HCT116 (cell line): Measurements from ENCODE around the gene GALNT13. TPM values are rescaled to one million over a fixed set of nuclear protein-coding genes. Genes with fewer than 3 reads are reported as not detected.

Source experiments
- ATAC-seq: fragments of 200-7000 bp; cut with Tn5 transposase; 2 replicates; pipeline ENCODE4 v1.9.1; 2020; ENCODE audit warnings: mild to moderate bottlenecking, moderate library complexity
- BruUV-seq: library from RNA; stranded (reverse); fragments of 400-500 nt; replicated peaks from 2 replicates; lab custom pipeline; 2021; lab: Mats Ljungman, UMichigan
- CTCF ChIA-PET: fragments of 300-600 bp; sonication (Branson Sonifier 250); formaldehyde crosslinking; loops from one replicate; lab custom pipeline; 2021; ENCODE audit warnings: antibody characterized with exemption; lab: Charles Lee
- POLR2A ChIA-PET: fragments of 300-600, 350-600 bp; sonication (Branson Sonifier 250); formaldehyde crosslinking; loops from one replicate; lab custom pipeline; 2021; ENCODE audit warnings: antibody characterized with exemption; lab: Charles Lee
- RAD21 ChIA-PET, 2 experiments: fragments of 300-600 bp; sonication (Branson Sonifier 250); formaldehyde crosslinking; loops; one replicate each; lab custom pipeline; 2023; ENCODE audit warnings: low total read pairs in 2 of 2; ENCODE audit not compliant: uncharacterized antibody in 2 of 2, unreplicated experiment in 2 of 2, low non-redundant PET in 1 of 2; lab: Charles Lee
- DNase-seq: peaks from one replicate; pipeline ENCODE4 v3.0.0-alpha.2; 2010; ENCODE audit warnings: low read depth, low spot score
- H2AFZ ChIP-seq: fragments of 200-600 bp; shearing (Covaris generic), sonication (generic); 2 replicates; pipeline ENCODE4 v1.6.1; 2017; ENCODE audit warnings: low read depth, mixed run types, mixed read lengths, antibody characterized with exemption, low read length; ENCODE audit not compliant: poor library complexity, severe bottlenecking
- H3K27ac ChIP-seq: 2 replicates; pipeline ENCODE4 v1.5.1; 2012; ENCODE audit warnings: low read depth, low read length
- H3K27me3 ChIP-seq: fragments of 200-600 bp; sonication (generic); 2 replicates; pipeline ENCODE4 v1.6.1; 2016; ENCODE audit warnings: mixed run types, low read length, mixed read lengths; ENCODE audit not compliant: insufficient read depth
- H3K36me3 ChIP-seq, 2 experiments: fragments of 200-500 bp in 1 of 2; fragments of 200-600 bp in 1 of 2; sonication (Bioruptor generic) in 1 of 2; sonication (generic) in 1 of 2; 2 replicates each; pipeline versions ENCODE4 v1.5.1 to v1.6.1; 2014 to 2016; ENCODE audit warnings: low read length in 2 of 2, inconsistent platforms in 1 of 2, mixed read lengths in 1 of 2, mixed run types in 1 of 2; ENCODE audit not compliant: insufficient read depth in 2 of 2, control insufficient read depth in 1 of 2
- H3K4me1 ChIP-seq, 2 experiments: fragments of 200-600 bp in 1 of 2; sonication (generic) in 1 of 2; 2 replicates each; pipeline versions ENCODE4 v1.5.1 to v1.6.1; 2012 to 2017; ENCODE audit warnings: low read length in 2 of 2, inconsistent platforms in 1 of 2, mild to moderate bottlenecking in 1 of 2, mixed read lengths in 1 of 2, mixed run types in 1 of 2, moderate library complexity in 1 of 2; ENCODE audit not compliant: insufficient read depth in 2 of 2, control insufficient read depth in 1 of 2
- H3K4me2 ChIP-seq: fragments of 200-600 bp; sonication (generic); 2 replicates; pipeline ENCODE4 v1.6.1; 2017; ENCODE audit warnings: mixed run types, low read length, mixed read lengths
- H3K4me3 ChIP-seq, 2 experiments: fragments of 200-600 bp in 1 of 2; sonication (generic) in 1 of 2; replicated peaks in 1 of 2; 2 replicates each; pipeline ENCODE4 v1.5.1; 2011 to 2016; ENCODE audit warnings: low read length in 2 of 2, control low read depth in 1 of 2, low read depth in 1 of 2, mild to moderate bottlenecking in 1 of 2, mixed read lengths in 1 of 2, mixed run types in 1 of 2
- H3K79me2 ChIP-seq: fragments of 200-600 bp; sonication (generic); 2 replicates; pipeline ENCODE4 v1.6.1; 2017; ENCODE audit warnings: mild to moderate bottlenecking, mixed run types, low read length, moderate library complexity, mixed read lengths; ENCODE audit not compliant: insufficient read depth
- H3K9ac ChIP-seq: fragments of 200-600 bp; sonication (generic); 2 replicates; pipeline ENCODE4 v1.6.1; 2016; ENCODE audit warnings: low read length, mixed read lengths
- H3K9me2 ChIP-seq: fragments of 200-600 bp; sonication (generic), shearing (Covaris generic); 2 replicates; pipeline ENCODE4 v1.6.1; 2017; ENCODE audit warnings: mixed run types, mild to moderate bottlenecking, moderate library complexity; ENCODE audit not compliant: insufficient read depth
- H3K9me3 ChIP-seq, 2 experiments: fragments of 200-500 bp in 1 of 2; fragments of 200-600 bp in 1 of 2; sonication (Bioruptor generic) in 1 of 2; sonication (generic) in 1 of 2; 2 replicates each; pipeline ENCODE4 v1.6.1; 2014 to 2017; ENCODE audit warnings: low read length in 2 of 2, mixed read lengths in 2 of 2, inconsistent platforms in 1 of 2, low read depth in 1 of 2, mild to moderate bottlenecking in 1 of 2, mixed run types in 1 of 2, moderate library complexity in 1 of 2; ENCODE audit not compliant: control insufficient read depth in 1 of 2, insufficient read depth in 1 of 2
- H4K20me1 ChIP-seq: fragments of 200-600 bp; sonication (generic), shearing (Covaris generic); 2 replicates; pipeline ENCODE4 v1.6.1; 2017; ENCODE audit warnings: mixed run types, mild to moderate bottlenecking, moderate library complexity; ENCODE audit not compliant: insufficient read depth
- CBX3 ChIP-seq: IDR thresholded peaks from 2 replicates; pipeline ENCODE4 v1.6.1; 2012; ENCODE audit warnings: low read depth
- CEBPB ChIP-seq: IDR thresholded peaks from 2 replicates; pipeline ENCODE4 v1.6.1; 2012; ENCODE audit warnings: low read depth
- EGR1 ChIP-seq: IDR thresholded peaks from 2 replicates; pipeline ENCODE4 v1.6.1; 2012; ENCODE audit warnings: low read depth
- ELF1 ChIP-seq: IDR thresholded peaks from 2 replicates; pipeline ENCODE4 v1.6.1; 2012; ENCODE audit warnings: low read depth, borderline replicate concordance
- EZH2 ChIP-seq: fragments of 200-600 bp; sonication (generic); IDR thresholded peaks from 2 replicates; pipeline ENCODE4 v1.6.1; 2017; ENCODE audit warnings: antibody characterized with exemption, mixed run types
- FOSL1 ChIP-seq: IDR thresholded peaks from 2 replicates; pipeline ENCODE4 v1.6.1; 2012; ENCODE audit warnings: low read depth
- POLR2A ChIP-seq: IDR thresholded peaks from 2 replicates; pipeline ENCODE4 v1.7.0; 2011; ENCODE audit warnings: borderline replicate concordance; ENCODE audit not compliant: insufficient read depth, insufficient read length; ENCODE audit errors: extremely low read depth
- POLR2AphosphoS5 ChIP-seq: IDR thresholded peaks from 2 replicates; pipeline ENCODE4 v1.6.1; 2011; ENCODE audit warnings: mild to moderate bottlenecking, low read depth, low read length, moderate library complexity
- RAD21 ChIP-seq: IDR thresholded peaks from 2 replicates; pipeline ENCODE4 v1.6.1; 2012; ENCODE audit warnings: low read depth, mild to moderate bottlenecking
- REST ChIP-seq: IDR thresholded peaks from 2 replicates; pipeline ENCODE4 v1.6.1; 2012; ENCODE audit warnings: low read depth
- SIN3A ChIP-seq: IDR thresholded peaks from 2 replicates; pipeline ENCODE4 v1.6.1; 2012; ENCODE audit warnings: low read depth
- SRF ChIP-seq: IDR thresholded peaks from 2 replicates; pipeline ENCODE4 v1.6.1; 2012; ENCODE audit warnings: low read depth
- ZFX ChIP-seq: fragments of 450-650 bp; IDR thresholded peaks from 2 replicates; pipeline ENCODE4 v1.6.1; 2017
- intact Hi-C: fragments of 100-400 bp; cut with micrococcal nuclease; formaldehyde crosslinking; loops from 2 replicates; pipeline ENCODE4 v1.10.0; 2022
- total RNA-seq: library from RNA; stranded (reverse); gene quantifications from one replicate; pipeline ENCODE4 v1.2.1, GENCODE V29; 2021; ENCODE audit not compliant: unreplicated experiment
- TF ChIP-seq, protein P1 (sequence below): IDR thresholded peaks from 2 replicates; pipeline ENCODE4 v1.6.1; 2012
- TF ChIP-seq, protein P2 (sequence below), 3 experiments: fragments of 200-600 bp in 1 of 3; sonication (generic) in 1 of 3; IDR thresholded peaks in 2 of 3; conservative IDR thresholded peaks in 1 of 3; 2 replicates each; pipeline ENCODE4 v1.5.1; 2012 to 2017; ENCODE audit warnings: low read depth in 2 of 3, low read length in 2 of 3, antibody characterized with exemption in 1 of 3, borderline replicate concordance in 1 of 3, control low read depth in 1 of 3, mild to moderate bottlenecking in 1 of 3, mixed read lengths in 1 of 3, mixed run types in 1 of 3, moderate library complexity in 1 of 3; ENCODE audit not compliant: insufficient read depth in 1 of 3
- TF ChIP-seq, protein P3 (sequence below): IDR thresholded peaks from 2 replicates; pipeline ENCODE4 v1.6.1; 2012

Gene GALNT13
- total RNA-seq, 1 experiment from 2014 or later: 0.44 TPM

DNA sequence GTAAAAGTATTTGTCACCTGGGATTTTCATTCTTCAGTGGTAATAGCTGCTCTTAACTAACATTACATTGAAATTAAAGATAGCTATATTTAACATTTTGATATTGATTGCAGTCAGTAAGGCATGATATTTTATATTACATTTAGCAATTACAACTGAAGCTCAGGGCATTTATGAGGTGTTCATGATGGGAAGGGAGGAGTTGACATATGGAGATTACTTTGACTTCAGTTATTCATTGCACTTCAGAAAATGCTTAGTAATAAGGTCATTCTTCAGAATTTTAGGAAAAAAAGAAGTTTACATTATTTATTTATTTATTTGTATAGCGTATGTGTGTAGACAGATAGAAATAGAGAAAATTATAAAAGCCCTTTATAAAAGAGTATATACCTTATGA is 352.0 kb downstream of the GALNT13 start:
- no TSS peak for BruUV-seq
- H3K4me1 ChIP-seq: no peaks in the 10 kb centered on the region
- POLR2A ChIA-PET: no interaction called here
- H3K27me3 ChIP-seq: no peaks in the 10 kb centered on the region
- H3K27ac ChIP-seq: no peak overlapping the region
- no peak overlapping the region for H3K9ac ChIP-seq
- H3K4me3 ChIP-seq: no peak overlapping the region
- CTCF ChIA-PET: no interaction called here
- RAD21 ChIA-PET: no interaction called here
- no peak for DNase-seq
- no peaks in the 10 kb centered on the region for H3K9me3 ChIP-seq
- no peak overlapping the region for H2AFZ ChIP-seq
- no peaks in the 10 kb centered on the region for H3K36me3 ChIP-seq
- no peaks in the 10 kb centered on the region for H4K20me1 ChIP-seq
- H3K79me2 ChIP-seq: no peaks in the 10 kb centered on the region
- no peak for ATAC-seq
- H3K9me2 ChIP-seq: no peaks in the 10 kb centered on the region
- intact Hi-C loops: no loop called here
- no peak overlapping the region for H3K4me2 ChIP-seq
- TF ChIP-seq EGR1 (no peak), FOSL1 (no peak), POLR2A (no peak), CEBPB (no peak), REST (no peak), RAD21 (no peak), SRF (no peak), CBX3 (no peak), ZFX (no peak), ELF1 (no peak), POLR2AphosphoS5 (no peak), SIN3A (no peak), EZH2 (no peak)
- TF ChIP-seq, protein P1, sequence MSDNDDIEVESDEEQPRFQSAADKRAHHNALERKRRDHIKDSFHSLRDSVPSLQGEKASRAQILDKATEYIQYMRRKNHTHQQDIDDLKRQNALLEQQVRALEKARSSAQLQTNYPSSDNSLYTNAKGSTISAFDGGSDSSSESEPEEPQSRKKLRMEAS: no peak
- TF ChIP-seq, protein P2, sequence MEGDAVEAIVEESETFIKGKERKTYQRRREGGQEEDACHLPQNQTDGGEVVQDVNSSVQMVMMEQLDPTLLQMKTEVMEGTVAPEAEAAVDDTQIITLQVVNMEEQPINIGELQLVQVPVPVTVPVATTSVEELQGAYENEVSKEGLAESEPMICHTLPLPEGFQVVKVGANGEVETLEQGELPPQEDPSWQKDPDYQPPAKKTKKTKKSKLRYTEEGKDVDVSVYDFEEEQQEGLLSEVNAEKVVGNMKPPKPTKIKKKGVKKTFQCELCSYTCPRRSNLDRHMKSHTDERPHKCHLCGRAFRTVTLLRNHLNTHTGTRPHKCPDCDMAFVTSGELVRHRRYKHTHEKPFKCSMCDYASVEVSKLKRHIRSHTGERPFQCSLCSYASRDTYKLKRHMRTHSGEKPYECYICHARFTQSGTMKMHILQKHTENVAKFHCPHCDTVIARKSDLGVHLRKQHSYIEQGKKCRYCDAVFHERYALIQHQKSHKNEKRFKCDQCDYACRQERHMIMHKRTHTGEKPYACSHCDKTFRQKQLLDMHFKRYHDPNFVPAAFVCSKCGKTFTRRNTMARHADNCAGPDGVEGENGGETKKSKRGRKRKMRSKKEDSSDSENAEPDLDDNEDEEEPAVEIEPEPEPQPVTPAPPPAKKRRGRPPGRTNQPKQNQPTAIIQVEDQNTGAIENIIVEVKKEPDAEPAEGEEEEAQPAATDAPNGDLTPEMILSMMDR (IDR thresholded peaks at IDR 0.05 in 2 of 3, conservative IDR thresholded peaks at IDR 0.05 in 1 of 3; ENCODE audit: borderline replicate concordance in 1 of 3, insufficient read depth in 1 of 3, low read depth in 2 of 3, low read length in 2 of 3): no peak
- TF ChIP-seq, protein P3, sequence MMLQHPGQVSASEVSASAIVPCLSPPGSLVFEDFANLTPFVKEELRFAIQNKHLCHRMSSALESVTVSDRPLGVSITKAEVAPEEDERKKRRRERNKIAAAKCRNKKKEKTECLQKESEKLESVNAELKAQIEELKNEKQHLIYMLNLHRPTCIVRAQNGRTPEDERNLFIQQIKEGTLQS: no peak
- TF ChIP-seq, all 23 proteins: peak for 0
